ENCODE data around the gene SRPRB. TPM values are rescaled to one million over a fixed set of nuclear protein-coding genes. Genes with fewer than 3 reads are reported as not detected.

The SRPRB gene
- total RNA-seq, 1 experiment from 2014 or later: 54.8 TPM

DNA sequence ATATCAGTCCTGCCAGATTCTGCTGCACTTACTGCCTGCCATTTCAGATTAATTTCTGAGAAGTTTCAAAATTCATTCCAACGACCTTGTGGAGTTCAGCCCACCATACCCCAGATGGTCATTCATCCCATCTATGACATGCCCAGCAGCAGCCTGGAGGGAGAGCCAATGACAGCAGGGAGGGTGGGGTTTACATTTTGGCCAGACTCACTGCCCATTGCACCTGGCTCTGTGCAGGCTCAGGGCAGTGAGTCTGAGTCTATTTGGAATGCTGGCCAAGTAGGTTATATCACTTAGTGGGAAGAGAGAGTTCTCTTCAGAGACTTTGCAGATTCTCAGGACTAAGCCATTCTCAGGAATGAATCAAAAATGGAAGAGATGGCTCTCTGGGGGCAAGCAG is 21.5 kb downstream of the SRPRB start:
- no peak overlapping the region for H3K27ac Mint-ChIP-seq
- no peaks in the 10 kb centered on the region for H3K27me3 ChIP-seq (ENCODE audit: insufficient read depth, low read length)
- no peak overlapping the region for H4K8ac ChIP-seq (replicated peaks; ENCODE audit: insufficient read length, low read depth, low read length)
- H3K79me1 ChIP-seq (ENCODE audit: insufficient read depth, low read depth, low read length, poor library complexity, severe bottlenecking): no peaks in the 10 kb centered on the region
- H2BK15ac ChIP-seq (ENCODE audit: low read depth, low read length): no peak overlapping the region
- no peaks in the 10 kb centered on the region for H3K23me2 ChIP-seq (ENCODE audit: insufficient read length, low read depth, low read length, poor library complexity, severe bottlenecking)
- no peaks in the 10 kb centered on the region for H3K79me2 ChIP-seq (ENCODE audit: insufficient read depth, low read length)
- DNase-seq: no peak
- H3K56ac ChIP-seq (ENCODE audit: insufficient read length, low read depth, low read length): no peak overlapping the region
- H3K9me3 Mint-ChIP-seq: no peaks in the 10 kb centered on the region
- no peak overlapping the region for H3K9ac ChIP-seq (ENCODE audit: extremely low read depth, insufficient read length, low read length)
- no peak overlapping the region for H2AK5ac ChIP-seq (ENCODE audit: insufficient read length, low read length)
- H3K9me3 ChIP-seq (ENCODE audit: control insufficient read depth, low read depth, low read length): no peaks in the 10 kb centered on the region
- no peak overlapping the region for H2BK5ac ChIP-seq (ENCODE audit: insufficient read length, low read length)
- H3K23ac ChIP-seq (ENCODE audit: insufficient read length, low read depth, low read length): no peak overlapping the region
- no peak overlapping the region for H3K14ac ChIP-seq (ENCODE audit: insufficient read depth, low read length)
- H3K4me3 Mint-ChIP-seq: no peak overlapping the region
- H2AFZ ChIP-seq (ENCODE audit: low read length): no peak overlapping the region
- H4K20me1 ChIP-seq (ENCODE audit: control insufficient read depth, insufficient read depth, insufficient read length): no peaks in the 10 kb centered on the region
- no peak overlapping the region for H2BK12ac ChIP-seq (ENCODE audit: insufficient read length, low read depth, low read length)
- H3K36me3 Mint-ChIP-seq (ENCODE audit: insufficient read depth in 1 of 3, low read depth in 3 of 3): peaks cover 16 to 35% (median 21%) of the 10 kb centered on the region in 3 experiments; a peak in 6 of 7 replicates
- no peak overlapping the region for H3K27ac ChIP-seq (ENCODE audit: insufficient read length, low read depth, low read length)
- WGBS (ENCODE audit: extremely low coverage, insufficient read length, low lambda C conversion rate): no CpG with 5 or more reads among the region's 1 CpG
- no peak overlapping the region for H4K5ac ChIP-seq (ENCODE audit: insufficient read length, low read depth, low read length)
- H3K18ac ChIP-seq (ENCODE audit: insufficient read length, low read depth, low read length): no peak overlapping the region
- no peak overlapping the region for H4K91ac ChIP-seq (ENCODE audit: insufficient read length, low read depth, low read length)
- no peak overlapping the region for H3T11ph ChIP-seq (ENCODE audit: low read length)
- no peak overlapping the region for H2BK120ac ChIP-seq (ENCODE audit: low read depth, low read length, poor library complexity, severe bottlenecking)
- H3K4me2 ChIP-seq (ENCODE audit: insufficient read depth, insufficient read length, low read length): no peak overlapping the region
- no peaks in the 10 kb centered on the region for H3K27me3 Mint-ChIP-seq (ENCODE audit: low read depth)
- H3K4me1 ChIP-seq (ENCODE audit: insufficient read depth, low read length): no peaks in the 10 kb centered on the region
- TF ChIP-seq, protein P1, sequence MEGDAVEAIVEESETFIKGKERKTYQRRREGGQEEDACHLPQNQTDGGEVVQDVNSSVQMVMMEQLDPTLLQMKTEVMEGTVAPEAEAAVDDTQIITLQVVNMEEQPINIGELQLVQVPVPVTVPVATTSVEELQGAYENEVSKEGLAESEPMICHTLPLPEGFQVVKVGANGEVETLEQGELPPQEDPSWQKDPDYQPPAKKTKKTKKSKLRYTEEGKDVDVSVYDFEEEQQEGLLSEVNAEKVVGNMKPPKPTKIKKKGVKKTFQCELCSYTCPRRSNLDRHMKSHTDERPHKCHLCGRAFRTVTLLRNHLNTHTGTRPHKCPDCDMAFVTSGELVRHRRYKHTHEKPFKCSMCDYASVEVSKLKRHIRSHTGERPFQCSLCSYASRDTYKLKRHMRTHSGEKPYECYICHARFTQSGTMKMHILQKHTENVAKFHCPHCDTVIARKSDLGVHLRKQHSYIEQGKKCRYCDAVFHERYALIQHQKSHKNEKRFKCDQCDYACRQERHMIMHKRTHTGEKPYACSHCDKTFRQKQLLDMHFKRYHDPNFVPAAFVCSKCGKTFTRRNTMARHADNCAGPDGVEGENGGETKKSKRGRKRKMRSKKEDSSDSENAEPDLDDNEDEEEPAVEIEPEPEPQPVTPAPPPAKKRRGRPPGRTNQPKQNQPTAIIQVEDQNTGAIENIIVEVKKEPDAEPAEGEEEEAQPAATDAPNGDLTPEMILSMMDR (conservative IDR thresholded peaks at IDR 0.05): no peak
- peaks cover 6 to 14% of the 10 kb centered on the region in 2 experiments for H3K4me1 Mint-ChIP-seq
- no peak overlapping the region for H3K4ac ChIP-seq (ENCODE audit: low read depth, low read length)
- no peak overlapping the region for H2BK20ac ChIP-seq (ENCODE audit: low read depth, low read length, poor library complexity, severe bottlenecking)
